HepG2 (cell line): ENCODE results near the gene SEMA4A. TPM values are rescaled to one million over a fixed set of nuclear protein-coding genes. Genes with fewer than 3 reads are reported as not detected.

ENCODE experiments used
- ATF5 ChIP-seq: sonication (generic); formaldehyde crosslinking; IDR thresholded peaks from 2 replicates; pipeline ENCODE4 v1.4.0; 2020; ENCODE audit warnings: mild to moderate bottlenecking, low read depth, missing genetic modification reagents
- GPN1 ChIP-seq: sonication (generic); formaldehyde crosslinking; IDR thresholded peaks from 2 replicates; pipeline ENCODE4 v1.5.1; 2020; ENCODE audit warnings: missing genetic modification reagents, borderline replicate concordance
- KDM5A ChIP-seq: fragments of 200-600 bp; sonication (generic); IDR thresholded peaks from 2 replicates; pipeline ENCODE4 v1.7.0; 2018; ENCODE audit warnings: antibody characterized with exemption, mild to moderate bottlenecking, low read length, borderline replicate concordance
- NFE2L2 ChIP-seq: fragments of 150-350 bp; IDR thresholded peaks from 2 replicates; pipeline ENCODE4 v1.6.1; 2014; ENCODE audit warnings: low read length
- RFX1 ChIP-seq: fragments of 450-650 bp; IDR thresholded peaks from 2 replicates; pipeline ENCODE4 v1.6.1; 2017
- SRSF1 ChIP-seq: fragments of 200-400 bp; formaldehyde crosslinking; optimal IDR thresholded peaks from 2 replicates; pipeline ENCODE3; 2017; ENCODE audit warnings: mild to moderate bottlenecking, low read depth, low read length, moderate library complexity
- ZIK1 ChIP-seq: sonication (generic); formaldehyde crosslinking; IDR thresholded peaks from 2 replicates; pipeline ENCODE4 v1.5.0; 2020; ENCODE audit warnings: mild to moderate bottlenecking, low read depth, missing genetic modification reagents, borderline replicate concordance
- ZNF205 ChIP-seq: IDR thresholded peaks from 2 replicates; pipeline ENCODE4 v1.6.1; 2018; ENCODE audit warnings: missing biosample characterization, missing genetic modification reagents
- ZNF318 ChIP-seq: sonication (generic); formaldehyde crosslinking; IDR thresholded peaks from 2 replicates; pipeline ENCODE4 v1.4.0; 2020; ENCODE audit warnings: mild to moderate bottlenecking, missing genetic modification reagents
- ZNF34 ChIP-seq: sonication (generic); formaldehyde crosslinking; IDR thresholded peaks from 2 replicates; pipeline ENCODE4 v1.4.0; 2020; ENCODE audit warnings: mild to moderate bottlenecking, missing genetic modification reagents, borderline replicate concordance
- ZNF775 ChIP-seq: sonication (generic); formaldehyde crosslinking; IDR thresholded peaks from 2 replicates; pipeline ENCODE4 v1.4.0; 2020; ENCODE audit warnings: missing genetic modification reagents, mild to moderate bottlenecking, moderate library complexity, borderline replicate concordance
- ZSCAN31 ChIP-seq: sonication (generic); formaldehyde crosslinking; IDR thresholded peaks from 2 replicates; pipeline ENCODE4 v1.5.0; 2020; ENCODE audit warnings: low read depth, mild to moderate bottlenecking, missing genetic modification reagents
- polyA plus RNA-seq, 8 experiments: library from polyadenylated mRNA; depleted of rRNA in 3 of 8; stranded (reverse) in 7 of 8; unstranded in 1 of 8; fragments of >200 nt; fragmentation: Illumina TruSeq in 4 of 8; extraction: Trizol in 4 of 8; gene quantifications; 2 replicates each; pipeline versions ENCODE4 v1.2.1 to v1.2.3, GENCODE V29; 2011 to 2016; ENCODE audit warnings: low read depth in 4 of 8, missing spikeins in 1 of 8, mixed read lengths in 1 of 8; ENCODE audit not compliant: insufficient read depth in 1 of 8
- total RNA-seq, 5 experiments: library from RNA; depleted of rRNA; stranded (reverse); fragments of >200 nt; fragmentation: Illumina TruSeq; extraction: Trizol; gene quantifications; 2 replicates each; pipeline ENCODE4 v1.2.3, GENCODE V29; 2016; ENCODE audit warnings: low read depth in 1 of 5
- TF ChIP-seq, protein P1 (sequence below), 2 experiments: sonication (generic) in 1 of 2; formaldehyde crosslinking in 1 of 2; IDR thresholded peaks; 2 replicates each; pipeline versions ENCODE4 v1.5.1 to v1.6.1; 2011 to 2020; ENCODE audit warnings: borderline replicate concordance in 1 of 2, low read depth in 1 of 2, low read length in 1 of 2, mild to moderate bottlenecking in 1 of 2, missing genetic modification reagents in 1 of 2, moderate library complexity in 1 of 2
- TF ChIP-seq, protein P2 (sequence below): sonication (generic); formaldehyde crosslinking; IDR thresholded peaks from 2 replicates; pipeline ENCODE4 v1.8.1; 2023; ENCODE audit warnings: missing genetic modification reagents, inconsistent platforms, borderline replicate concordance

SEMA4A gene
- total and polyA plus RNA-seq, 2 of the 13 experiments (the other 11 are each of a cell fraction or from before 2014, with no cell fraction given), result 0.09 to 0.20 TPM

DNA sequence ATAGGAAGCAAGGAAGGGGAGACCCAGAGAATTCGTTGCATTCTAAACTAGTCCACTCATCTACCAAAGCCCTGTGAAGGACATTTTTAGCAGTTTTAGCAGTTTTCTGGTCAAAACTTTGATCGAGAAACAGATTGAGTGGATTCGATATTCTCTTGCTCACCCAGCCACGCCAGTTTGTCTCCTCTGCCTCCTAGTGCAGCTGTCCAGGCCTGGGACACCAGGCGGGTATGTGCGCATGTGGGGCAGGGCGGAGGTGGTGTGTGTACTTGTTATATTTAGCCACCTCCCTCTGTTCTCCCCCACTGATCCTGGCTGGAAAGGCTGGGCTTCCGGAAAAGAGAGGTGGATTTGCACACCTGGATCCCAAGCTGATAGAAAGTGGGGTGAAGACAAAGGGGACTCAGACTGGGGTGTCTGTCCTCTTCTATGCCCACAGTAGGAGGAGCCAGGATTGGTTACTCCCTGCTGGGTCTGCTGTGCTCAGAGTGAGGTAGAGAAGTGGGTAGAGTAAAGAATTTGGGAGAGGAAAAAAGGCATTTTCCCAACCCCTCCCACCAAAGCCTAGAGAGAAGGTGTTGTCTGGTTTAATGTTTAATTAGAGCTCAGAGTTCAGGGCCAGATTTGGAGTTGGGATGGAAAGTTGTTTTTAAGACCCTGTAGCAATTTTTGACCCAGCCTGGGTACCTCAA, 35.1 kb upstream of the SEMA4A start (continued):
- TF ChIP-seq ZNF318 (CRISPR knock-in tag) (no peak), ZIK1 (CRISPR knock-in tag) (no peak), SRSF1 (no peak), ZNF775 (CRISPR knock-in tag) (peak; percentile 83; the same call in 1 of the 2 replicates), NFE2L2 (no peak), RFX1 (no peak), ZNF34 (CRISPR knock-in tag) (no peak), ZNF205 (CRISPR knock-in tag) (0 out of 2 replicates have a peak, but pooled peaks have one; percentile 32), ZSCAN31 (CRISPR knock-in tag) (no peak; the same call in 1 of the 2 replicates), KDM5A (no peak), GPN1 (no peak), ATF5 (CRISPR knock-in tag) (no peak)
- TF ChIP-seq, protein P1, sequence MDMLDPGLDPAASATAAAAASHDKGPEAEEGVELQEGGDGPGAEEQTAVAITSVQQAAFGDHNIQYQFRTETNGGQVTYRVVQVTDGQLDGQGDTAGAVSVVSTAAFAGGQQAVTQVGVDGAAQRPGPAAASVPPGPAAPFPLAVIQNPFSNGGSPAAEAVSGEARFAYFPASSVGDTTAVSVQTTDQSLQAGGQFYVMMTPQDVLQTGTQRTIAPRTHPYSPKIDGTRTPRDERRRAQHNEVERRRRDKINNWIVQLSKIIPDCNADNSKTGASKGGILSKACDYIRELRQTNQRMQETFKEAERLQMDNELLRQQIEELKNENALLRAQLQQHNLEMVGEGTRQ (IDR thresholded peaks at IDR 0.05; ENCODE audit: low read depth, low read length), result no peak
- TF ChIP-seq, protein P1 (CRISPR knock-in tag; IDR thresholded peaks at IDR 0.05; ENCODE audit: borderline replicate concordance), result no peak
- TF ChIP-seq, protein P2, sequence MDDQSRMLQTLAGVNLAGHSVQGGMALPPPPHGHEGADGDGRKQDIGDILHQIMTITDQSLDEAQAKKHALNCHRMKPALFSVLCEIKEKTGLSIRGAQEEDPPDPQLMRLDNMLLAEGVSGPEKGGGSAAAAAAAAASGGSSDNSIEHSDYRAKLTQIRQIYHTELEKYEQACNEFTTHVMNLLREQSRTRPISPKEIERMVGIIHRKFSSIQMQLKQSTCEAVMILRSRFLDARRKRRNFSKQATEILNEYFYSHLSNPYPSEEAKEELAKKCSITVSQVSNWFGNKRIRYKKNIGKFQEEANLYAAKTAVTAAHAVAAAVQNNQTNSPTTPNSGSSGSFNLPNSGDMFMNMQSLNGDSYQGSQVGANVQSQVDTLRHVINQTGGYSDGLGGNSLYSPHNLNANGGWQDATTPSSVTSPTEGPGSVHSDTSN (CRISPR knock-in tag), result no peak
